Endodermal cell (in vitro differentiated cells): ENCODE data around the gene GPR45. TPM values are rescaled to one million over a fixed set of nuclear protein-coding genes. Genes with fewer than 3 reads are reported as not detected.

Source experiments
- DNase-seq: peaks from one replicate; pipeline ENCODE4 v3.0.0-alpha.2; 2017
- H3K27ac ChIP-seq: 2 replicates; pipeline ENCODE4 v1.5.1; 2013; ENCODE audit warnings: mild to moderate bottlenecking, low read depth, low read length, moderate library complexity
- H3K27me3 ChIP-seq: 2 replicates; pipeline ENCODE4 v1.6.1; 2013; ENCODE audit warnings: mild to moderate bottlenecking, low read length, moderate library complexity; ENCODE audit not compliant: insufficient read depth, control insufficient read depth, poor library complexity, severe bottlenecking
- H3K36me3 ChIP-seq: 2 replicates; pipeline ENCODE4 v1.7.0; 2013; ENCODE audit warnings: mild to moderate bottlenecking, low read length, moderate library complexity; ENCODE audit not compliant: control insufficient read depth, insufficient read depth
- H3K4me1 ChIP-seq: one replicate; pipeline ENCODE4 v1.7.0; 2013; ENCODE audit warnings: low read length; ENCODE audit not compliant: control insufficient read depth, insufficient read depth
- H3K4me3 ChIP-seq: 2 replicates; pipeline ENCODE4 v1.5.1; 2013; ENCODE audit warnings: mild to moderate bottlenecking, low read length, moderate library complexity
- H3K9ac ChIP-seq: 2 replicates; pipeline ENCODE4 v1.6.1; 2013; ENCODE audit warnings: mild to moderate bottlenecking, low read length, moderate library complexity; ENCODE audit not compliant: poor library complexity, severe bottlenecking; ENCODE audit errors: extremely low read depth
- H3K9me3 ChIP-seq: 2 replicates; pipeline ENCODE4 v1.6.1; 2013; ENCODE audit warnings: mild to moderate bottlenecking, low read length, moderate library complexity; ENCODE audit not compliant: control insufficient read depth
- H3K27ac Mint-ChIP-seq: 2 replicates; pipeline ENCODE4 v1.8.0; 2020; ENCODE audit warnings: mixed read lengths
- H3K27me3 Mint-ChIP-seq: 2 replicates; pipeline ENCODE4 v1.8.0; 2021; ENCODE audit warnings: mild to moderate bottlenecking, mixed read lengths; ENCODE audit not compliant: insufficient read depth
- H3K36me3 Mint-ChIP-seq: 2 replicates; pipeline ENCODE4 v1.8.0; 2020; ENCODE audit warnings: low read depth, mixed read lengths
- H3K4me1 Mint-ChIP-seq: 2 replicates; pipeline ENCODE4 v1.8.0; 2020; ENCODE audit warnings: mixed read lengths
- H3K4me3 Mint-ChIP-seq: 2 replicates; pipeline ENCODE4 v1.8.0; 2020; ENCODE audit warnings: mild to moderate bottlenecking, moderate library complexity, mixed read lengths
- H3K9me3 Mint-ChIP-seq: 2 replicates; pipeline ENCODE4 v1.8.0; 2020; ENCODE audit warnings: mild to moderate bottlenecking, mixed read lengths
- whole genome bisulfite sequencing, 2 experiments: methylation state at CpG; one replicate each; pipeline versions ENCODE4 v1.1.5 to v1.1.7; 2013; ENCODE audit warnings: missing lambda C conversion rate in 2 of 2, mixed read lengths in 1 of 2; ENCODE audit not compliant: insufficient coverage in 1 of 2, insufficient read length in 1 of 2; 5-methylcytosine and 5-hydroxymethylcytosine counted together
- total RNA-seq, 2 donors: library from RNA; stranded (reverse); fragmentation: NEBNext Ultra II Directional in 1 of 2; extraction: Animal tissue kit (Norgen Biotek cat#: 25700) in 1 of 2; gene quantifications; 2 replicates in 1 of 2; 3 replicates in 1 of 2; pipeline ENCODE4 v1.2.1, GENCODE V29; 2021
- TF ChIP-seq, protein P1 (sequence below): fragments of 200-600 bp; sonication (generic); conservative IDR thresholded peaks from 2 replicates; pipeline ENCODE4 v1.5.0; 2021; ENCODE audit warnings: antibody characterized with exemption, mild to moderate bottlenecking

GPR45 gene
- total RNA-seq, 2 donors from 2014 or later = not detected

DNA sequence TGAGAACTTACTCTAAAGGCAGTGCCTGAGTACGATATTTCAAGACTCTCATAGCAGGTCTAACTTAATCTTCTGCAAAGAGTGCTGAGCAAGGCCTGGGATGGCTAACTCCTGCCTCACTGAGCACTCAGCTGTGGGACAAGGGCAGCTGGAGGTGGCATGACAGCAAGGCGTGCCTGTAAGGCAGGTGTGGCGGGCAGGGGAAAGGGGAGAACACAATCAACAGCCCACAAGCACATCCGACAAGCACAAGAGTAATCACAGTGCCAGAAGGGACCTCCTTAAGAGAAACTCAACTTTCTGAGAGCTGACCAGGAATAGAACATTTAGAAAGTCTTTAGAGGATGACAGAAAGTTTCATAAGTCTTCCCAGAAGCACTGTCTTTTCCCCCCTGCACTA is 42.0 kb downstream of the GPR45 start:
- DNase-seq = no peak
- Mint-ChIP-seq H3K9me3 (no peaks in the 10 kb centered on the region), H3K27ac (peak overlapping the region; percentile 49), H3K4me1 (no peaks in the 10 kb centered on the region), H3K27me3 (no peaks in the 10 kb centered on the region), H3K4me3 (no peak overlapping the region), H3K36me3 (peaks cover 31% of the 10 kb centered on the region)
- Histone ChIP-seq H3K4me1 (no peaks in the 10 kb centered on the region), H3K4me3 (no peak overlapping the region), H3K27me3 (no peaks in the 10 kb centered on the region), H3K9ac (no peak overlapping the region), H3K9me3 (no peaks in the 10 kb centered on the region), H3K27ac (no peak overlapping the region), H3K36me3 (peaks cover 30% of the 10 kb centered on the region)
- TF ChIP-seq, protein P1, sequence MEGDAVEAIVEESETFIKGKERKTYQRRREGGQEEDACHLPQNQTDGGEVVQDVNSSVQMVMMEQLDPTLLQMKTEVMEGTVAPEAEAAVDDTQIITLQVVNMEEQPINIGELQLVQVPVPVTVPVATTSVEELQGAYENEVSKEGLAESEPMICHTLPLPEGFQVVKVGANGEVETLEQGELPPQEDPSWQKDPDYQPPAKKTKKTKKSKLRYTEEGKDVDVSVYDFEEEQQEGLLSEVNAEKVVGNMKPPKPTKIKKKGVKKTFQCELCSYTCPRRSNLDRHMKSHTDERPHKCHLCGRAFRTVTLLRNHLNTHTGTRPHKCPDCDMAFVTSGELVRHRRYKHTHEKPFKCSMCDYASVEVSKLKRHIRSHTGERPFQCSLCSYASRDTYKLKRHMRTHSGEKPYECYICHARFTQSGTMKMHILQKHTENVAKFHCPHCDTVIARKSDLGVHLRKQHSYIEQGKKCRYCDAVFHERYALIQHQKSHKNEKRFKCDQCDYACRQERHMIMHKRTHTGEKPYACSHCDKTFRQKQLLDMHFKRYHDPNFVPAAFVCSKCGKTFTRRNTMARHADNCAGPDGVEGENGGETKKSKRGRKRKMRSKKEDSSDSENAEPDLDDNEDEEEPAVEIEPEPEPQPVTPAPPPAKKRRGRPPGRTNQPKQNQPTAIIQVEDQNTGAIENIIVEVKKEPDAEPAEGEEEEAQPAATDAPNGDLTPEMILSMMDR = no peak
- 95 to 100% methylated on average over 1 to 4 of the region's 4 CpGs for WGBS, 2 experiments

DNA sequence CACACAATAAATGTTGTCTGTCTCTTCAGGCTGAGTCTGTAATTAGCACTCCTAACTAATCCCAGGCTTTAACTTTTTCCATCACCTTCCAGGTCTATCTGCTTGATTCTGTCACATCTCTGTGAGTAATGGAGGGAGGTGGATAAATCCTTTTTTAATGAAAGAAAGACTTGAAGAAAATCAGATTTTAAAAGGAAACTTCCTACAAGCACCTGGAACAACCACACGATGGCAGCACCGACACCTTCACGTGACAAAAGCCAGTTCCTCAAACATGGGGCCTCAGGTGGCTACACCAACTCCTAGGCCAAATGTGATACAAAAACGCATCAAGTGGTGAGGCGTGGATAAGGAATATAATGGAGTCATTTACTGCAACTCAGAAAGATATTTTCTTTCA is 46.1 kb downstream of the GPR45 start:
- Histone ChIP-seq H3K4me1 (no peaks in the 10 kb centered on the region), H3K27ac (no peak overlapping the region), H3K9me3 (no peaks in the 10 kb centered on the region), H3K9ac (no peak overlapping the region), H3K36me3 (peaks cover 40% of the 10 kb centered on the region), H3K27me3 (no peaks in the 10 kb centered on the region), H3K4me3 (no peak overlapping the region)
- peak; percentile 79 for DNase-seq
- 64 to 71% methylated on average over 3 to 5 of the region's 5 CpGs for WGBS, 2 experiments
- no peaks in the 10 kb centered on the region for H3K27me3 Mint-ChIP-seq
- H3K4me1 Mint-ChIP-seq = no peaks in the 10 kb centered on the region
- TF ChIP-seq, protein P1 = peak; percentile 81
- no peaks in the 10 kb centered on the region for H3K9me3 Mint-ChIP-seq
- H3K4me3 Mint-ChIP-seq = no peak overlapping the region
- H3K27ac Mint-ChIP-seq = no peak overlapping the region
- H3K36me3 Mint-ChIP-seq = peaks cover 30% of the 10 kb centered on the region

DNA sequence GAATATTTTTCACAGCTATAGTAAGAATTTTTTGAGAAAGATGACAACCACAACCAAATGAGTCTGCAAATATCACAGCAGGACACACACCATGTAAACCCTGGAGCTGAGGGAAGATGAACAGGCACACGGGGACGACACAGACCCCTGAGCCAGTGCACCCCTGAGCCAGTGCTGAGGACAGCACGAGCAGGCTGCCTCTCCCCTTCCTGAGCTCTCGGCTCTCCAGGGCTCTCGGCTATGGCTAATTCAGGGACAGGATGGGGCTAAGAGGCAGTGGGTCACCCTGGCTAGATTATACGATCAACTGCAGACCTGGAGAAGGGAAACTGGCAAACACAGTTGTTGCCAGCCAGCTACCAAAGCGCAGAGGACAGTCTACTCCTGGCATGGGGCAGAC is 46.6 kb downstream of the GPR45 start:
- H3K9me3 Mint-ChIP-seq = no peaks in the 10 kb centered on the region
- no peaks in the 10 kb centered on the region for H3K4me1 Mint-ChIP-seq
- H3K36me3 ChIP-seq = peaks cover 36% of the 10 kb centered on the region
- no peak overlapping the region for H3K4me3 Mint-ChIP-seq
- TF ChIP-seq, protein P1 = no peak
- no peak overlapping the region for H3K27ac Mint-ChIP-seq
- H3K27me3 Mint-ChIP-seq = no peaks in the 10 kb centered on the region
- no peaks in the 10 kb centered on the region for H3K27me3 ChIP-seq
- DNase-seq = no peak
- H3K36me3 Mint-ChIP-seq = peaks cover 29% of the 10 kb centered on the region
- H3K9ac ChIP-seq = no peak overlapping the region
- H3K4me3 ChIP-seq = no peak overlapping the region
- 91 to 100% methylated on average over 3 to 7 of the region's 7 CpGs for WGBS, 2 experiments
- no peak overlapping the region for H3K27ac ChIP-seq
- H3K4me1 ChIP-seq = no peaks in the 10 kb centered on the region
- H3K9me3 ChIP-seq = no peaks in the 10 kb centered on the region
